GM19463 (cell line): ENCODE data around the gene ATP11A.
"Not testable (repeated sequence)": the region's sequence is repeated elsewhere in the genome, so short reads cannot be mapped to it uniquely, and the experiment has no call there.

Source experiments
- ATAC-seq: cut with Tn5 transposase; IDR thresholded peaks from one replicate; pipeline ENCODE4 v1.9.1; 2021; ENCODE audit warnings: mild to moderate bottlenecking, moderate library complexity; ENCODE audit not compliant: unreplicated experiment

Gene ATP11A

GRCh38 chr13:112873851-112874750 lies 184.3 kb downstream of the ATP11A start:
- ATAC-seq = peak; percentile 87

GRCh38 chr13:112874751-112875300 lies 185.0 kb downstream of the ATP11A start:
- ATAC-seq = no peak

GRCh38 chr13:112875627-112876026 lies 185.8 kb downstream of the ATP11A start:
- no peak for ATAC-seq

- ATAC-seq = no peak
Measured at GRCh38 chr13:112876305-112877000, 186.6 kb downstream of the ATP11A start.

GRCh38 chr13:112877066-112877465 lies 187.2 kb downstream of the ATP11A start:
- ATAC-seq = no peak

GRCh38 chr13:112877539-112877938 lies 187.7 kb downstream of the ATP11A start:
- ATAC-seq = no peak

- ATAC-seq = no peak
Measured at GRCh38 chr13:112877976-112878955, 188.4 kb downstream of the ATP11A start.

GRCh38 chr13:112879283-112879833 lies 189.5 kb downstream of the ATP11A start:
- no peak for ATAC-seq

- ATAC-seq = no peak
Measured at GRCh38 chr13:112880221-112880641, 190.4 kb downstream of the ATP11A start.

- ATAC-seq = no peak
Measured at GRCh38 chr13:112880976-112881540, 191.2 kb downstream of the ATP11A start.

- no peak for ATAC-seq
Measured at GRCh38 chr13:112881656-112882554, 192.1 kb downstream of the ATP11A start.

- ATAC-seq = no peak
Measured at GRCh38 chr13:112882555-112883024, 192.8 kb downstream of the ATP11A start.

- no peak for ATAC-seq
Measured at GRCh38 chr13:112883241-112883945, 193.6 kb downstream of the ATP11A start.

GRCh38 chr13:112884700-112885099 lies 194.9 kb downstream of the ATP11A start:
- not testable (repeated sequence) for ATAC-seq

- no peak for ATAC-seq
Measured at GRCh38 chr13:112885242-112885781, 195.5 kb downstream of the ATP11A start.

GRCh38 chr13:112885782-112886268 lies 196.0 kb downstream of the ATP11A start:
- ATAC-seq = no peak

GRCh38 chr13:112887151-112887550 lies 197.3 kb downstream of the ATP11A start:
- ATAC-seq = no peak

- no peak for ATAC-seq
Measured at GRCh38 chr13:112887557-112887991, 197.7 kb downstream of the ATP11A start.
